SKM-1 (cell line): ENCODE measurements around the gene C17orf100.
"Not testable (repeated sequence)": the region's sequence is repeated elsewhere in the genome, so short reads cannot be mapped to it uniquely, and the experiment has no call there.

Experiments used
- DNase-seq: peaks from one replicate; lab custom pipeline; 2025; ENCODE audit not compliant: unreplicated experiment; lab: John Stamatoyannopoulos, UW

C17orf100 gene

DNA sequence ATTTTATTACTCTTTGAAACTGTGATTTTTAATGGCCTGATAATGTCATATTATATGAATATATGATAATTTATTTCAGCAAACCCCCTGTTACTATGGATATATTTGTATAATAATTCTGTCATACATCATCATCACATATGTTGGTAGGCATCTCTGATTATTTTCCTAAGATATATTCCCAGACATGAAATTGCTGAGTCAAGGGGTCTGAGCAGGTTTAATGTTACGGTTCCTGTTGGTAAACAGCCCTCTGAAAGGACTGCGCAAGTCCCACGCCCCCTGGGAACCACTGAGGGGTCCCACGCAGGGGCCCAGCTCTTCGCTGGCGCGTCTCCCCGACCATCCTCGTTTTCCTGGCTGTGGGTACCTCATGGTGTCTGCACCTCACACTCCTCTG is 37.4 kb downstream of the C17orf100 start:
- DNase-seq: no peak

DNA sequence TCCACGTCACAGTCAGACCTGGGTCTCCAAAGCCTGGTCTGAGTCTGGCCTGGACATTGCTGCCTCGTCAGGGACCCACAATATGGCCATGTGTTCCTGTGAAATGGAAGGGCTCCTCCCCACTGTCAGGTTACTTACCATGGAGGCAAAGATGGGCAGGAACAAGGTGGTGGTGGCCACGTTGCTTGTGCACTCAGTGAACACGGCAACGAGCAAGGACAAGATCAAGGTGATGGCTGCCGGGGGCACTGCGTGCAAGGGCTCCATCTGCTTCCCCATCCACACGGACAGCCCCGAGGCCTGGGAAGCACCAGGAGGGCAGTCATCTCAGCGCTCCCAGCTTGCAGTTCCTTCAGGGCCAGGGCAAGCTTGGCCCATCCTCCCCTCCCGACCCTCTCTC is 39.1 kb downstream of the C17orf100 start:
- no peak for DNase-seq

DNA sequence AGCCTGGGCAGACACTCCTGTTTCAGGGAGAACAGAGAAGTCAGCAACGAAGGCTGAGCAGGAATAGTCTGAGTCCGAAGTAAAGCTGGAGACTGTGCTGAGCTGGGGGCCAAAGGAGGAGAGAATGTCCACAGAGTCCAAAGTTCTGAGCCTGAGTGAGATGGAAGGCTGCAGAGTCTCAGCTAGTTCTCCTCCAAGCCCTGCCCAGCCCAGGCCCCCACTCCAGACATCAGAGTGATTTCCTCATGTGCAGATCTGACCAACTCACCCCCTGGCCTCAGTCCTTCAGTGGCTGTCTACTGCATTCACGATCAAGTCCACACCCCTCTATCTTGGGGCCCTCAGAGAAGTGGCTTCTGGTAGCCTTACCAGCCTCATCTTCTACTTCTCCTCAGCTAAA is 40.0 kb downstream of the C17orf100 start:
- no peak for DNase-seq

DNA sequence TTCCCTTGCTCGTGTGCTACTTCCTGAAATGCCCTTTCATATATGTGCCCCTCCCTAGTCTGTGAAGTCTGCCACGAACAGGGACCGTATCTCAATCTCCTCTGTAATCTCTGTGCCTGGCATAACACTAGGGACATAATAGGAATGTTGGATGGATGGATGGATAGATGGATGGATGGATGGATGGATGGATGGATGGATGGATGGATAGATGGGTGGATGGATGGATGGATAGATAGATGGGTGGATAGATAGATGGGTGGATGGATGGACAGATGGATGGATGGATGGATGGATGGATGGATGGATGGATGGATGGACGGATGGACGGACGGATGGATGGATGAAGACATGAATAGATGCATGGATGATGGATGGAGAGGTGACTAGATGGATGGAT is 40.4 kb downstream of the C17orf100 start:
- DNase-seq: not testable (repeated sequence)

DNA sequence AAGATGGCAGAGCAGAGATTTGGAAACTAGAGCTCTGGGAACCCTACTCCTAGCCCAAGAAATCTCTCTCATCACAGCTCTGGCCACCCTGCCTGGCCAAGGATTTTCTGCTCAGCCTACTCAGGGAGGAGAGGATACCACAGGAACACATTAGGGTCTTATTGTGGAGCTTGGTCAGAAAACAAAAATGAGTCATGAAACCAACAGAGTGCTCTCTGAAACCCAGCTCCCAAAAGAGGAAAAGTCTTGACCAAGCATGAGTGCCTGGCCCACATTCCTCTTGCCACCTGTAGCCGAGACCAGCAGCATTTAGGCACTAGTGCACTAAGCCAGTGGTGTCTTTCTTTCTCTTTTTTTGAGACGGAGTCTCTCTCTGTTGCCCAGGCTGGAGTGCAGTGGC is 43.5 kb downstream of the C17orf100 start:
- no peak for DNase-seq

DNA sequence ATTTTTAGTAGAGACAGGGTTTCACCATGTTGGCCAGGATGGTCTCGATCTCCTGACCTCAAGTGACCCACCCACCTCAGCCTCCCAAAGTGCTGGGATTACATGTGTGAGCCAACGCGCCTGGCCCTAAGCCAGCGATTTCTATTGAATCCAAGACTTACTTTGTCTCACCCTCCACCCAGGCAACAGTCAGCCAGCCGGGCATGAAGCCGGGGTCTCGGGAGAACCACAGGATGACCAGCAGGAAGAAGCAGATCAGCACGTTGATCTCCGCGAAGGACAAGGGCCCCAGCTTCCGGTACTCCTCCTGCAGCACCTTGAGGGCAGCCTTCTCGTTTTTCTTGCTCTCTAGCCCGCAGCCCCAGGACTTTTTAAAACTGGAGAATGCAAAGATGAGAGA is 44.0 kb downstream of the C17orf100 start:
- DNase-seq: no peak

DNA sequence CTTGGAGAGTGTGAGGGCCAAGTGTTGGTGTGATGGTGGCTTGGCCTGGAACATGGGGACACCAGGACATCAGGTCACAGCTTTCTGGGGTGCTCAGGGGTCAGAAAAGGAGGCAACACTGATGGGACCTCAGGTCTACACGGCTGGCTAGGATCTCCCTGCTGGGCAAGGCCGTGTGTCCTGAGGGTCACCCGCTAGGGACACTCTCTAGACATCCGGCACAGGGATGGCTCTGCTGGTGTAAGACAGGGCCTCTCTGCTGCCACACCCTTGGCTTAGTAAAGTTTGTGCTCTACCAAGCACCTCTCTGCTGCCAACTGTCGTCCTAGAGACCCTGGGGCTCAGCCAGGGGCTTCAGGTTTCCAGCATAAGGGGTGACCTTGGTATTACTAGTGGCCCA is 45.3 kb downstream of the C17orf100 start:
- no peak for DNase-seq

DNA sequence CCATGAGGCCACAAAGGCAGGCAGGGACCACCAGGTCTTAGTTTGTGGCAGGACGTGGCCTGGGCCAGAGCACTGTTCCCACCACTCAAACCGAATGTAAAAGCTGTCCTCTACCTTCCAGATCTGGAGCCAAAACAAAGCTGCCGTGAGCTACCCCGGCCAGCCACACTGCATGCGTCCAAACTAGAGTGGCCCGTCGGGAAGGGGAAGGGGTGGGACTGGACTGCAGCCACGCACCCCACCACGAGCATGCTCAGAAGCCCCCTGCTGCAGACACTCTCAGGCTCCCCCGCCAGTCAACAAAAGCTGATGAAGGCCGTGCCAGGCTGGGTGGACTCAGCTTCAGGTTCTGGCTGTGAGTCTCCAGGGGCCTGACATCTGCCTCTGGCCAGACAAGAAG is 46.4 kb downstream of the C17orf100 start:
- DNase-seq: no peak

DNA sequence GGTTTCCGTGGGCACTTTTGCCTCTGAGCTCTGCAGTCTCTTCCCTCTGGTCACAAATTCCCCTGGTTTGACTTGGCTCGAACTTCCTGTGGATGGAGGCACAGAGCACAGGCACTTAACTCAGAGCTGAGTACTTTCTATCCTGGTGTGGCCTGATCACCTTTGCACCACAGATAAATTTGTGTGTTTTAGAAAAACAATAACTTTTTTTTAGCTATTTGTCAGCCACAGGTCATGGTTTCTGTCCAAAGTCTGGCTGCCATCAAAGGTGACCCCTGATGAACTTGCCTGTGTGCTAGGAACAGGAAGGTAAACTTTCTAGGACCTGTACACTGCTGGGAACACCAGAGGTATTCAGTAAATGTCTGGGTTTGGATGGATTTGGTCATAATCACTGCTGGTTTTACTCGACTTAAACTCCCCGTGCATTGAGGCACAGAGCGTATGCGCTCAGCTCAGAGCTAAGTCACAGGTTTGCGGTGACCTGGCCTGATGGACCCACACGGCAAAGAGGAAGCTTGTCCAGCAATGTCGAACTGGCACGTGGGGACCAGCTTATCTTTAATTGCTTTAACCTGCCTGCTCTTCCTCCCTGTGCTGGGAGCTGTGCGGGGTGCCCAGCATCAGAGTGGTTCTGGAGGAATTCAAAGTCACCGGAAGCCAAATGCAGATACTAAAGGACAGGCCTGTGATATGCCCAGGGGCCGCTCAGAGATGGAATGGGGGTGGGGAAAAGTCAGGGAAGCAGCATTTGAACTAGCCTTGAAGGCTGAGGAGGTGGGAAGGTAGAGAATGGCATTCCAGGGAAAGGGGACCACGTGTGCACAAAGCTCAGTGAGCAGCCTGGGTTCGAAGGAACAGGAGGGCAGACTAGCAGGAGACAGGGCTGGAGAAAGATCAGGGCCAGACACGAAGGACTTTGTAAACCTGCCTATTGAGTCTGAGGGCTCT is 48.7 kb downstream of the C17orf100 start:
- DNase-seq: no peak

DNA sequence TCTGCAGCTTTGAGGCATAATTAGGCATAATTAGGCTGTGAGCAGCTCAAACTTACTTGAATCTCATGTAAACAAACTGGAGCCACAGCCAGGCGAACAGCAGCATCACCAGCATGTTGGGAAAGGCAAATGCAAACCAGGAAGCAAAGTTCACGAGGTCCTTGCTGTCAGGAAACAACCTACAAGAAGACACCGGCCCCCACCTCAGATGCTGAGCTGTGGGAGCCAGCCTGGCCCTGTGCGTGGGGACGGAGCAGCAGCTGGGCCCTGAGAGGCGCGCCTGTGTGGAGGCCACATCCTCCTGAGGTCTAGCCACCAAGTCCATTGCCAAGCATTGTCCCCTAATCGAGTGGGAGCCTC is 49.4 kb downstream of the C17orf100 start:
- DNase-seq: no peak

DNA sequence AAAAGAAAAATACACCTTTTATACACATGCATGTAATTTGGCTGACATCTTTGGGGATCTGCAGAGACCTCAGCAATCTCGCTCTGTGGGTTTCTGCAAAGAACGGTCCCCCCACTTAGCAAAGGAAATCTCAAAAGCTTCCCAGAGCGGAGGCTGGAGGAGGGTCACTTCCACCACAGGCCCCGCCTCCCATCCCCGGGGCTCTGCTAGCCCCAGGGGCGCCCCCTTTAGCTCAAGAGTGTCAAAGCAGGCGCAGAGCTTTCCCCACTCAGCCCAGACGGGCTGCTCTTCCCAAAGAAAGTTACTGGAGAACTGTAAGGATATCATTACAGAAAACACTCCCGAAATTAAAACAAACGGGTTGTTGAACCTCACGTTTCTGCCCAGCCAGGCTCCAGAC is 50.2 kb downstream of the C17orf100 start:
- no peak for DNase-seq

DNA sequence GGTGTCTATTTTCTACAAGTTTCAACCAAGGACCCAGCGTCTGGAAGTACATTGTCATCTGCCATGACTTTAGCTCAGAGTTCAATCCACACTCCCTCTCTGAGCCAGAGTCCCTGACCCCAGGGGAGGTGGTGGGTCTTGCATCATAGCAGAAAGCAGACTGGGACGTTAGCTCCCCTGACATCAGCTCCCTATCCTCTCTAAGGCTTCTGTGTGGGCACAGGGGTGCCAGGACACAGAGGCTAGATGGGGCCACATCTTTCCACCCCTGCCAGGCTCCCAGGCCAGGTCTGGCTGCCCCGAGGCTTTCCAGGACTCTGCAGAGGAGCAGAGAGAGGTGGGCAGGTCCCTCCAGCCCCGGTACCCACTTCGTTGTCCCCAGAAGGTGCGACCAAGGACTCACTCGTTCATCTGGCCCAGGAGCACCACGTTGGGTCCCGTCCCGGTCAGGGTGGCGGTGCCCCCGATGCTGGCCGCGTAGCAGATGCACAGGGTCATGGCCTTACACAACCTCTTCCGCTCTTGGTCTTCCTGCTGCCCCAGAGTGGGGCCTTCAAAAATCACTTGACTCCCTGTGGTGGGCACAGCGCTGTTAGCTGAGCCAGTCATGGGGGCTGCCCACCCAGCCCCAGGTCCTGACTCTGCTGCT is 51.1 kb downstream of the C17orf100 start:
- DNase-seq: no peak
